ENCODE results near the gene UBB. TPM values are rescaled to one million over a fixed set of nuclear protein-coding genes. Genes with fewer than 3 reads are reported as not detected.

The UBB gene
- polyA plus RNA-seq, 3 donors, result 1,176 to 1,365 (median 1,282) TPM

- Mint-ChIP-seq H3K9me3 (peaks cover 0 to 6% (median 3%) of the 10 kb centered on the region in 7 donors), H3K4me3 (peak overlapping the region in 1 of 2 donors; percentile 87), H3K27me3 (ENCODE audit: low read depth in 3 of 3) (peaks cover 50 to 61% (median 57%) of the 10 kb centered on the region in 3 donors), H3K27ac (no peak overlapping the region), H3K4me1 (peaks cover 17% of the 10 kb centered on the region), H3K36me3 (peaks cover 8 to 10% of the 10 kb centered on the region in 2 donors)
- Histone ChIP-seq H3K27me3 (ENCODE audit: control insufficient read depth in 2 of 2, insufficient read depth in 2 of 2, low read length in 2 of 2) (peaks cover 21 to 33% of the 10 kb centered on the region in 2 donors), H3K4me3 (replicated peaks in 1 of 3; ENCODE audit: low read depth in 2 of 3, low read length in 3 of 3) (no peak overlapping the region), H3K4me2 (replicated peaks; ENCODE audit: extremely low read depth, low read length, poor library complexity, severe bottlenecking) (no peak overlapping the region), H4K20me1 (ENCODE audit: insufficient read depth, low read length) (no peaks in the 10 kb centered on the region), H3K27ac (ENCODE audit: low read depth in 1 of 2, low read length in 2 of 2) (no peak overlapping the region), H2AFZ (ENCODE audit: insufficient read depth, low read depth, low read length, poor library complexity, severe bottlenecking) (no peak overlapping the region), H3K9ac (ENCODE audit: insufficient read depth, low read length, poor library complexity, severe bottlenecking) (no peak overlapping the region), H3K36me3 (replicated peaks in 1 of 2; ENCODE audit: control insufficient read depth in 1 of 2, insufficient read depth in 2 of 2, low read length in 2 of 2) (no peaks in the 10 kb centered on the region), H3K9me3 (replicated peaks in 1 of 2; ENCODE audit: control insufficient read depth in 1 of 2, insufficient read depth in 1 of 2, low read length in 2 of 2) (no peaks in the 10 kb centered on the region), H3K79me2 (ENCODE audit: insufficient read depth, low read length) (no peaks in the 10 kb centered on the region), H3K4me1 (ENCODE audit: control insufficient read depth in 1 of 2, insufficient read depth in 2 of 2, low read length in 2 of 2) (peaks cover 15 to 18% of the 10 kb centered on the region in 2 donors)
- no peak for DNase-seq
- intact Hi-C loops (cut with micrococcal nuclease), result loop anchor here in 1 of 2 donors (10.0 kb wide), 1 partner anchor 70 kb away; no protein-coding TSS in a partner anchor
- 100% methylated on average over 1 of the region's 14 CpGs for WGBS (ENCODE audit: insufficient coverage)
- no peak for TF ChIP-seq CTCF (IDR thresholded peaks at IDR 0.05)
These were observed 26.3 kb upstream of the UBB start for GRCh38 chr17:16354585-16354984.

- H3K4me1 ChIP-seq (ENCODE audit: control insufficient read depth in 1 of 2, insufficient read depth in 2 of 2, low read length in 2 of 2), result peaks cover 3 to 4% of the 10 kb centered on the region in 2 donors
- no peaks in the 10 kb centered on the region for H3K36me3 Mint-ChIP-seq
- no peaks in the 10 kb centered on the region for H3K79me2 ChIP-seq (ENCODE audit: insufficient read depth, low read length)
- no peak for TF ChIP-seq CTCF (IDR thresholded peaks at IDR 0.05)
- no peaks in the 10 kb centered on the region for H3K36me3 ChIP-seq (replicated peaks in 1 of 2; ENCODE audit: control insufficient read depth in 1 of 2, insufficient read depth in 2 of 2, low read length in 2 of 2)
- H3K9me3 Mint-ChIP-seq, result peaks cover 0 to 3% (median 0%) of the 10 kb centered on the region in 7 donors
- H3K4me1 Mint-ChIP-seq, result peaks cover 6% of the 10 kb centered on the region
- H3K27ac Mint-ChIP-seq, result no peak overlapping the region
- H3K4me2 ChIP-seq (replicated peaks; ENCODE audit: extremely low read depth, low read length, poor library complexity, severe bottlenecking), result no peak overlapping the region
- no peak for DNase-seq
- no peak overlapping the region for H3K27ac ChIP-seq (ENCODE audit: low read depth in 1 of 2, low read length in 2 of 2)
- no peaks in the 10 kb centered on the region for H3K9me3 ChIP-seq (replicated peaks in 1 of 2; ENCODE audit: control insufficient read depth in 1 of 2, insufficient read depth in 1 of 2, low read length in 2 of 2)
- intact Hi-C loops (cut with micrococcal nuclease), result loop anchor here in 1 of 2 donors (10.0 kb wide), 1 partner anchor 74 kb away; no protein-coding TSS in a partner anchor
- H3K4me3 Mint-ChIP-seq, result no peak overlapping the region
- no peaks in the 10 kb centered on the region for H4K20me1 ChIP-seq (ENCODE audit: insufficient read depth, low read length)
- no peak overlapping the region for H2AFZ ChIP-seq (ENCODE audit: insufficient read depth, low read depth, low read length, poor library complexity, severe bottlenecking)
- peaks cover 4 to 12% of the 10 kb centered on the region in 2 donors for H3K27me3 ChIP-seq (ENCODE audit: control insufficient read depth in 2 of 2, insufficient read depth in 2 of 2, low read length in 2 of 2)
- no peak overlapping the region for H3K4me3 ChIP-seq (replicated peaks in 1 of 3; ENCODE audit: low read depth in 2 of 3, low read length in 3 of 3)
- peaks cover 32 to 42% (median 41%) of the 10 kb centered on the region in 3 donors for H3K27me3 Mint-ChIP-seq (ENCODE audit: low read depth in 3 of 3)
- no peak overlapping the region for H3K9ac ChIP-seq (ENCODE audit: insufficient read depth, low read length, poor library complexity, severe bottlenecking)
These were observed 22.5 kb upstream of the UBB start for GRCh38 chr17:16358394-16358793.
